ENCODE results near the gene PDE4B.

DNA sequence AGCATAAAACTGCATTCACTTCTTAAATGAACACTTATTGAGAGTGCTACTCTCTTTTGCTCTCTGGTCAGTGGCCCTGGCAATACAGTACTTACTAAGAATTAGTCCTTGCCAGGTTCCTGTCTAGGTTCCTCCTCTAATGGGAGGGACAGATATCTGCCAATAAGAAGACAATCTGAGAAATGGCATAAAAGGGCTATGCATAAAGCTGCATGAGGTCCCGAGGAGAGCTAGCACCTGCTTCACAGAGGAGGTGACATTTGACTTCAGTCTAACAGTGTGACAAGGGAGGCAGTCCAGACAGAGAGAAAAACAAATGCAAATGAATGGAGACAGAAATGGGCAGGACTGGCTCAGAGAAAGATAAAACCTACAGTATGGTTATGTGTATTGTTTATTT is 384.1 kb downstream of the PDE4B start:
- TF ChIP-seq, protein P1, sequence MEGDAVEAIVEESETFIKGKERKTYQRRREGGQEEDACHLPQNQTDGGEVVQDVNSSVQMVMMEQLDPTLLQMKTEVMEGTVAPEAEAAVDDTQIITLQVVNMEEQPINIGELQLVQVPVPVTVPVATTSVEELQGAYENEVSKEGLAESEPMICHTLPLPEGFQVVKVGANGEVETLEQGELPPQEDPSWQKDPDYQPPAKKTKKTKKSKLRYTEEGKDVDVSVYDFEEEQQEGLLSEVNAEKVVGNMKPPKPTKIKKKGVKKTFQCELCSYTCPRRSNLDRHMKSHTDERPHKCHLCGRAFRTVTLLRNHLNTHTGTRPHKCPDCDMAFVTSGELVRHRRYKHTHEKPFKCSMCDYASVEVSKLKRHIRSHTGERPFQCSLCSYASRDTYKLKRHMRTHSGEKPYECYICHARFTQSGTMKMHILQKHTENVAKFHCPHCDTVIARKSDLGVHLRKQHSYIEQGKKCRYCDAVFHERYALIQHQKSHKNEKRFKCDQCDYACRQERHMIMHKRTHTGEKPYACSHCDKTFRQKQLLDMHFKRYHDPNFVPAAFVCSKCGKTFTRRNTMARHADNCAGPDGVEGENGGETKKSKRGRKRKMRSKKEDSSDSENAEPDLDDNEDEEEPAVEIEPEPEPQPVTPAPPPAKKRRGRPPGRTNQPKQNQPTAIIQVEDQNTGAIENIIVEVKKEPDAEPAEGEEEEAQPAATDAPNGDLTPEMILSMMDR (IDR thresholded peaks at IDR 0.05), result no peak
- no peak for TF ChIP-seq EP300 (IDR thresholded peaks at IDR 0.05)
- TF ChIP-seq POLR2A (IDR thresholded peaks at IDR 0.05), result no peak
- no peak for TF ChIP-seq POLR2AphosphoS5 (IDR thresholded peaks at IDR 0.05)

All from sigmoid colon (tissue), 4 donors.